Measurements from ENCODE around the gene RBM43.

DNA sequence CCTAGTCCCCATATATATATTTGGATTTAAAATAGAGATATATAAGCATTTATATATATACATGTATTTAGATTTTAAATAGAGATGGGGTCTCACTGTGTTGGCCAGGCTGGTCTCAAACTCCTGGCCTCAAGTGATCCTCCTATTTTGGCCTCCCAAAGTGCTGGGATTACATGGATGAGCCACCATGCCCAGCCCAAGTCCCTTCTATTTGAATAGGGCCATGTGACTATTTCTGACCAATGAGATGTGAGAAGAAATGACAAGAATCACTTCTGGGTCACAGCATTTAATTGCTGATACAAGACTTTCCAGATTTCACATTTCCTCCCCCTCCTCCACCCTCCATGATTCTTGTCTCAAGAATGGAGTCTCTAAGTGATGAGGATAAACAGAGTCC, 6.4 kb upstream of the RBM43 start:
- TF ChIP-seq, protein P1, sequence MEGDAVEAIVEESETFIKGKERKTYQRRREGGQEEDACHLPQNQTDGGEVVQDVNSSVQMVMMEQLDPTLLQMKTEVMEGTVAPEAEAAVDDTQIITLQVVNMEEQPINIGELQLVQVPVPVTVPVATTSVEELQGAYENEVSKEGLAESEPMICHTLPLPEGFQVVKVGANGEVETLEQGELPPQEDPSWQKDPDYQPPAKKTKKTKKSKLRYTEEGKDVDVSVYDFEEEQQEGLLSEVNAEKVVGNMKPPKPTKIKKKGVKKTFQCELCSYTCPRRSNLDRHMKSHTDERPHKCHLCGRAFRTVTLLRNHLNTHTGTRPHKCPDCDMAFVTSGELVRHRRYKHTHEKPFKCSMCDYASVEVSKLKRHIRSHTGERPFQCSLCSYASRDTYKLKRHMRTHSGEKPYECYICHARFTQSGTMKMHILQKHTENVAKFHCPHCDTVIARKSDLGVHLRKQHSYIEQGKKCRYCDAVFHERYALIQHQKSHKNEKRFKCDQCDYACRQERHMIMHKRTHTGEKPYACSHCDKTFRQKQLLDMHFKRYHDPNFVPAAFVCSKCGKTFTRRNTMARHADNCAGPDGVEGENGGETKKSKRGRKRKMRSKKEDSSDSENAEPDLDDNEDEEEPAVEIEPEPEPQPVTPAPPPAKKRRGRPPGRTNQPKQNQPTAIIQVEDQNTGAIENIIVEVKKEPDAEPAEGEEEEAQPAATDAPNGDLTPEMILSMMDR (IDR thresholded peaks at IDR 0.05), result no peak
- no peak for TF ChIP-seq POLR2A (IDR thresholded peaks at IDR 0.05)
